Spinal cord (tissue), 10 donors: ENCODE measurements around the gene RND3. TPM values are rescaled to one million over a fixed set of nuclear protein-coding genes. Genes with fewer than 3 reads are reported as not detected.

Source experiments
- DNase-seq, 6 donors: peaks; one replicate each; pipeline versions ENCODE4 v3.0.0 to v3.0.0-alpha.2; 2013 to 2015; ENCODE audit warnings: low spot score in 6 of 6, low read depth in 4 of 6
- H3K27ac ChIP-seq: one replicate; pipeline ENCODE4 v1.5.1; 2013; ENCODE audit warnings: low read depth, low read length, control low read depth
- H3K27me3 ChIP-seq: one replicate; pipeline ENCODE4 v1.6.1; 2013; ENCODE audit warnings: low read length; ENCODE audit not compliant: control insufficient read depth, insufficient read depth
- H3K36me3 ChIP-seq: one replicate; pipeline ENCODE4 v1.6.1; 2013; ENCODE audit warnings: low read length; ENCODE audit not compliant: control insufficient read depth, insufficient read depth
- H3K4me1 ChIP-seq: one replicate; pipeline ENCODE4 v1.6.1; 2013; ENCODE audit warnings: low read length; ENCODE audit not compliant: control insufficient read depth, insufficient read depth
- H3K4me3 ChIP-seq: one replicate; pipeline ENCODE4 v1.5.1; 2013; ENCODE audit warnings: low read depth, low read length, control low read depth
- H3K9me3 ChIP-seq: one replicate; pipeline ENCODE4 v1.6.1; 2013; ENCODE audit warnings: low read length; ENCODE audit not compliant: control insufficient read depth, insufficient read depth
- WGBS: methylation state at CpG from one replicate; pipeline ENCODE4 v1.1.5; 2013; ENCODE audit warnings: missing lambda C conversion rate; ENCODE audit not compliant: insufficient coverage; 5-methylcytosine and 5-hydroxymethylcytosine counted together
- polyA plus RNA-seq, 2 donors: library from polyadenylated mRNA; unstranded; fragments of 120-200 nt; gene quantifications; one replicate each; pipeline ENCODE4 v1.2.1, GENCODE V29; 2013; ENCODE audit not compliant: insufficient read length in 2 of 2
- total RNA-seq, 2 donors: library from RNA; depleted of rRNA in 1 of 2; stranded (reverse); fragments of 120-200 nt in 1 of 2; fragments of >200 nt in 1 of 2; gene quantifications; one replicate each; pipeline versions ENCODE4 v1.2.3 to v1.2.4, GENCODE V29; 2013 to 2014
- donor health status: healthy.

RND3 gene
- total and polyA plus RNA-seq, 4 donors = 33.7 to 62.7 (median 51.2) TPM

- Histone ChIP-seq H3K27me3 (no peaks in the 10 kb centered on the region), H3K4me3 (no peak overlapping the region), H3K36me3 (no peaks in the 10 kb centered on the region), H3K4me1 (no peaks in the 10 kb centered on the region), H3K9me3 (no peaks in the 10 kb centered on the region), H3K27ac (no peak overlapping the region)
- WGBS = 100% methylated on average over 2 of the region's 4 CpGs
- DNase-seq = no peak
These were observed 34.8 kb upstream of the RND3 start for GRCh38 chr2:150522269-150522668.

GRCh38 chr2:150520887-150521664 lies 33.6 kb upstream of the RND3 start:
- Histone ChIP-seq H3K9me3 (no peaks in the 10 kb centered on the region), H3K4me1 (no peaks in the 10 kb centered on the region), H3K27ac (no peak overlapping the region), H3K4me3 (no peak overlapping the region), H3K36me3 (no peaks in the 10 kb centered on the region), H3K27me3 (no peaks in the 10 kb centered on the region)
- WGBS = 78% methylated on average over 3 of the region's 4 CpGs
- DNase-seq = no peak

- 100% methylated on average over 1 of the region's 4 CpGs for WGBS
- no peak for DNase-seq
- Histone ChIP-seq H3K27ac (no peak overlapping the region), H3K4me3 (no peak overlapping the region), H3K9me3 (no peaks in the 10 kb centered on the region), H3K4me1 (no peaks in the 10 kb centered on the region), H3K36me3 (no peaks in the 10 kb centered on the region), H3K27me3 (no peaks in the 10 kb centered on the region)
These were observed 32.6 kb upstream of the RND3 start for GRCh38 chr2:150520033-150520432.

GRCh38 chr2:150517951-150518680 lies 30.6 kb upstream of the RND3 start:
- DNase-seq = no peak
- 100% methylated on average over 1 of the region's 5 CpGs for WGBS
- H3K4me3 ChIP-seq = no peak overlapping the region
- no peaks in the 10 kb centered on the region for H3K9me3 ChIP-seq
- H3K4me1 ChIP-seq = no peaks in the 10 kb centered on the region
- H3K27ac ChIP-seq = no peak overlapping the region
- no peaks in the 10 kb centered on the region for H3K36me3 ChIP-seq
- H3K27me3 ChIP-seq = no peaks in the 10 kb centered on the region

GRCh38 chr2:150513647-150514046 lies 26.2 kb upstream of the RND3 start:
- no peaks in the 10 kb centered on the region for H3K36me3 ChIP-seq

GRCh38 chr2:150508497-150509137 lies 21.1 kb upstream of the RND3 start:
- Histone ChIP-seq H3K4me3 (no peak overlapping the region), H3K9me3 (no peaks in the 10 kb centered on the region), H3K4me1 (no peaks in the 10 kb centered on the region), H3K27me3 (no peaks in the 10 kb centered on the region), H3K27ac (no peak overlapping the region), H3K36me3 (no peaks in the 10 kb centered on the region)
- DNase-seq = no peak
- no CpG with 5 or more reads among the region's 2 CpGs for WGBS

More at GRCh38 chr2:150513647-150514046, 26.2 kb upstream of the RND3 start:
- Histone ChIP-seq H3K9me3 (no peaks in the 10 kb centered on the region), H3K27ac (no peak overlapping the region), H3K27me3 (no peaks in the 10 kb centered on the region), H3K4me3 (no peak overlapping the region), H3K4me1 (no peaks in the 10 kb centered on the region)
- DNase-seq = no peak

GRCh38 chr2:150507071-150507470 lies 19.6 kb upstream of the RND3 start:
- H3K9me3 ChIP-seq = no peaks in the 10 kb centered on the region
- no peak overlapping the region for H3K27ac ChIP-seq
- H3K4me1 ChIP-seq = no peaks in the 10 kb centered on the region
- WGBS = 100% methylated on average over 1 of the region's 1 CpG
- H3K27me3 ChIP-seq = no peaks in the 10 kb centered on the region
- no peak for DNase-seq
- no peak overlapping the region for H3K4me3 ChIP-seq
- no peaks in the 10 kb centered on the region for H3K36me3 ChIP-seq

GRCh38 chr2:150505178-150505577 lies 17.7 kb upstream of the RND3 start:
- H3K36me3 ChIP-seq = no peaks in the 10 kb centered on the region
- no peak overlapping the region for H3K4me3 ChIP-seq
- no peaks in the 10 kb centered on the region for H3K27me3 ChIP-seq
- no peak overlapping the region for H3K27ac ChIP-seq
- H3K4me1 ChIP-seq = no peaks in the 10 kb centered on the region
- no peak for DNase-seq
- no peaks in the 10 kb centered on the region for H3K9me3 ChIP-seq

GRCh38 chr2:150495993-150496627 lies 8.6 kb upstream of the RND3 start:
- DNase-seq = no peak
- H3K36me3 ChIP-seq = no peaks in the 10 kb centered on the region
- no peak overlapping the region for H3K4me3 ChIP-seq
- no CpG with 5 or more reads among the region's 7 CpGs for WGBS
- H3K9me3 ChIP-seq = no peaks in the 10 kb centered on the region
- no peaks in the 10 kb centered on the region for H3K4me1 ChIP-seq
- H3K27me3 ChIP-seq = no peaks in the 10 kb centered on the region
- no peak overlapping the region for H3K27ac ChIP-seq
